ENCODE results near the gene NRDC. TPM values are rescaled to one million over a fixed set of nuclear protein-coding genes. Genes with fewer than 3 reads are reported as not detected.

The NRDC gene
- total and polyA plus RNA-seq, 9 of the 15 experiments (the other 6 are each of a cell fraction or from before 2014, with no cell fraction given): 102 to 371 (median 201) TPM

- TF ChIP-seq MTA1 (IDR thresholded peaks at IDR 0.05; ENCODE audit: borderline replicate concordance) (peak; percentile 63; the same call in 1 of the 2 replicates), CEBPZ (IDR thresholded peaks at IDR 0.05; ENCODE audit: borderline replicate concordance, low read depth, low read length) (no peak), BHLHE40 (IDR thresholded peaks at IDR 0.05; ENCODE audit: low read length) (no peak), PCBP2 (IDR thresholded peaks at IDR 0.05; ENCODE audit: low read depth, low read length, poor library complexity, severe bottlenecking) (peak; percentile 95), NKRF (IDR thresholded peaks at IDR 0.05; ENCODE audit: borderline replicate concordance) (0 out of 2 replicates have a peak, but pooled peaks have one; percentile 34), MITF (IDR thresholded peaks at IDR 0.05) (no peak), NCOA6 (IDR thresholded peaks at IDR 0.05) (no peak), ZNF609 (CRISPR knock-in tag; IDR thresholded peaks at IDR 0.05; ENCODE audit: borderline replicate concordance) (no peak), MYBL2 (IDR thresholded peaks at IDR 0.05; ENCODE audit: low read depth) (peak; percentile 21; the same call in 1 of the 2 replicates), MYBL2 (CRISPR knock-in tag; IDR thresholded peaks at IDR 0.05; ENCODE audit: borderline replicate concordance) (no peak), VEZF1 (CRISPR knock-in tag; IDR thresholded peaks at IDR 0.05) (no peak), MAX (CRISPR knock-in tag; IDR thresholded peaks at IDR 0.05) (no peak), SP2 (IDR thresholded peaks at IDR 0.05; ENCODE audit: extremely low read depth, low read depth, low read length, poor library complexity, severe bottlenecking) (no peak)
Observed at GRCh38 chr1:51741121-51741681, 137.3 kb downstream of the NRDC start (continued).
